Measurements from ENCODE around the gene GNAT1.

GRCh38 chr3:50204804-50205412 lies 13.5 kb downstream of the GNAT1 start, which contains the start of gene SLC38A3:
- no peak for TF ChIP-seq CTCF (IDR thresholded peaks at IDR 0.05)
- TF ChIP-seq POLR2AphosphoS5 (IDR thresholded peaks at IDR 0.05) = no peak

Measured in breast epithelium (tissue), 3 donors.